Keratinocyte (primary cell): ENCODE data around the gene RMND5B. TPM values are rescaled to one million over a fixed set of nuclear protein-coding genes. Genes with fewer than 3 reads are reported as not detected.
A peak's percentile ranks its signal among the peaks of the same experiment; 100 is the strongest.
"Not testable (repeated sequence)": the region's sequence is repeated elsewhere in the genome, so short reads cannot be mapped to it uniquely, and the experiment has no call there.

ENCODE experiments used
- DNase-seq: peaks from one replicate; pipeline ENCODE4 v3.0.0-alpha.2; 2011; ENCODE audit warnings: low read depth, missing footprints, low spot score
- FAIRE-seq: peaks from 2 replicates; lab custom pipeline; 2011; peaks lifted over from hg19 to GRCh38; lab: Jason Lieb, UNC
- H2AFZ ChIP-seq: 2 replicates; pipeline ENCODE4 v1.6.0; 2012; ENCODE audit warnings: low read length, control low read depth, inconsistent platforms; ENCODE audit not compliant: control insufficient read depth
- H3K27ac ChIP-seq: 2 replicates; pipeline ENCODE4 v1.5.1; 2011; ENCODE audit warnings: low read length; ENCODE audit not compliant: control insufficient read depth, insufficient read depth
- H3K27me3 ChIP-seq: 3 replicates; pipeline ENCODE4 v1.6.0; 2011; ENCODE audit warnings: low read length; ENCODE audit not compliant: control insufficient read depth, insufficient read depth; ENCODE audit errors: extremely low read depth
- H3K36me3 ChIP-seq, 2 experiments: 2 replicates in 1 of 2; 3 replicates in 1 of 2; pipeline ENCODE4 v1.5.1; 2011; ENCODE audit warnings: low read length in 2 of 2, mild to moderate bottlenecking in 1 of 2; ENCODE audit not compliant: control insufficient read depth in 2 of 2, insufficient read depth in 2 of 2; ENCODE audit errors: extremely low read depth in 1 of 2
- H3K4me1 ChIP-seq: 3 replicates; pipeline ENCODE4 v1.5.1; 2011; ENCODE audit warnings: low read length; ENCODE audit not compliant: control insufficient read depth, insufficient read depth; ENCODE audit errors: extremely low read depth
- H3K4me2 ChIP-seq: 3 replicates; pipeline ENCODE4 v1.6.0; 2011; ENCODE audit warnings: low read depth, low read length; ENCODE audit not compliant: control insufficient read depth, insufficient read depth; ENCODE audit errors: extremely low read depth
- H3K4me3 ChIP-seq, 3 experiments: fragments of 200-600 bp in 1 of 3; sonication (generic) in 1 of 3; 2 replicates in 2 of 3; 3 replicates in 1 of 3; pipeline ENCODE4 v1.5.1; 2011 to 2016; ENCODE audit warnings: low read length in 3 of 3, mild to moderate bottlenecking in 3 of 3, control low read depth in 2 of 3, inconsistent platforms in 1 of 3, low read depth in 1 of 3, mixed read lengths in 1 of 3, mixed run types in 1 of 3, moderate library complexity in 1 of 3; ENCODE audit not compliant: control insufficient read depth in 2 of 3, insufficient read depth in 2 of 3; ENCODE audit errors: extremely low read depth in 1 of 3
- H3K79me2 ChIP-seq: 2 replicates; pipeline ENCODE4 v1.6.0; 2012; ENCODE audit warnings: low read length; ENCODE audit not compliant: control insufficient read depth, insufficient read depth
- H3K9ac ChIP-seq: 3 replicates; pipeline ENCODE4 v1.6.0; 2011; ENCODE audit warnings: low read length; ENCODE audit not compliant: control insufficient read depth, insufficient read depth; ENCODE audit errors: extremely low read depth
- H3K9me1 ChIP-seq: 3 replicates; pipeline ENCODE4 v1.6.0; 2011; ENCODE audit warnings: low read length; ENCODE audit not compliant: control insufficient read depth, insufficient read depth; ENCODE audit errors: extremely low read depth
- H3K9me3 ChIP-seq: 2 replicates; pipeline ENCODE4 v1.5.1; 2012; ENCODE audit warnings: low read depth, low read length; ENCODE audit not compliant: control insufficient read depth
- H4K20me1 ChIP-seq: 3 replicates; pipeline ENCODE4 v1.6.0; 2011; ENCODE audit warnings: low read length; ENCODE audit not compliant: control insufficient read depth, insufficient read depth; ENCODE audit errors: extremely low read depth
- CTCF ChIP-seq, 3 experiments: IDR thresholded peaks in 1 of 3; conservative IDR thresholded peaks in 1 of 3; optimal IDR thresholded peaks in 1 of 3; 2 replicates in 2 of 3; 3 replicates in 1 of 3; pipeline versions ENCODE3 to v1.5.1; 2011; ENCODE audit warnings: low read length in 3 of 3, mild to moderate bottlenecking in 3 of 3, moderate library complexity in 2 of 3, control low read depth in 1 of 3, inconsistent platforms in 1 of 3; ENCODE audit not compliant: insufficient read depth in 2 of 3; ENCODE audit errors: extremely low read depth in 1 of 3
- EZH2 ChIP-seq: IDR thresholded peaks from one replicate; pipeline ENCODE4 v1.6.1; 2012; ENCODE audit warnings: inconsistent platforms, mild to moderate bottlenecking, low read length, moderate library complexity
- dilution Hi-C: fragments of 300-500 bp; cut with MboI; formaldehyde crosslinking; loops from one replicate; pipeline ENCODE4 v1.7.0; 2020; ENCODE audit warnings: low sequenced_read_pairs; ENCODE audit not compliant: extremely low pct_ligation_motif_present
- polyA plus RNA-seq, 5 experiments: library from polyadenylated mRNA; depleted of rRNA in 3 of 5; stranded (reverse) in 3 of 5; stranded (forward) in 1 of 5; unstranded in 1 of 5; fragments of >200 nt; gene quantifications; 1 replicate in 1 of 5; 2 replicates in 3 of 5; 3 replicates in 1 of 5; pipeline versions ENCODE4 v1.2.1 to v1.2.3, GENCODE V29; 2011 to 2012; ENCODE audit warnings: missing spikeins in 2 of 5, low read depth in 1 of 5, low replicate concordance in 1 of 5

Gene RMND5B
- polyA plus RNA-seq, 1 donor (not counting 4 experiments of a cell fraction or from before 2014, with no cell fraction given) = 15.5 TPM

GRCh38 chr5:178129296-178129695 lies 1.5 kb upstream of the RMND5B start:
- dilution Hi-C loops = no loop called here
- Histone ChIP-seq H3K9me1 (no peaks in the 10 kb centered on the region), H2AFZ (no peak overlapping the region), H3K27me3 (no peaks in the 10 kb centered on the region), H3K27ac (no peak overlapping the region), H3K79me2 (peaks cover 9% of the 10 kb centered on the region), H3K4me3 (no peak overlapping the region), H3K4me2 (peak overlapping the region; percentile 32), H3K9me3 (no peaks in the 10 kb centered on the region), H3K4me1 (peaks cover 19% of the 10 kb centered on the region), H4K20me1 (no peaks in the 10 kb centered on the region), H3K36me3 (no peaks in the 10 kb centered on the region), H3K9ac (no peak overlapping the region)
- DNase-seq (no peak), FAIRE-seq (no peak)
- TF ChIP-seq CTCF (optimal IDR thresholded peaks at IDR 0.05 in 1 of 3, IDR thresholded peaks at IDR 0.05 in 1 of 3, conservative IDR thresholded peaks at IDR 0.05 in 1 of 3; ENCODE audit: extremely low read depth in 1 of 3, insufficient read depth in 2 of 3, low read length in 3 of 3) (no peak), EZH2 (no peak)

DNA sequence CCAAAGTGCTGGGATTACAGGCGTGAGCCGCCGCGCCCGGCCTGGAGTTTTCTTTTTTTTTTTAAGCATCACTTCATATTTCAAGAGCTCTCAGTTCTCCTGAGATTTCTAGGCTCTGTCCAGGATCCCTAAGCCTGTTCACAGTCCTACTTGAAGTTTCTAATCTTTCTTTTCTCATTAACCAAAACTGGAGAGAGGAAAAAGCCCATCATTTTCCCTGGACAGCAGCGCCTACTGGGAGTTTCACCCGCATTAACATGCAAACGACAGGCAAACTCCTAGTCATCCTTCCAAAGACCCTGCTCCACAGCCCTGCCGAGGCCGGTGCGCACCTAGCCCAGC lies 609 bp upstream of the RMND5B start:
- peak overlapping the region; percentile 56 for H2AFZ ChIP-seq
- H3K27me3 ChIP-seq, DNase-seq, H3K79me2 ChIP-seq, H3K36me3 ChIP-seq, H4K20me1 ChIP-seq, dilution Hi-C loops, FAIRE-seq, H3K9me3 ChIP-seq, H3K9me1 ChIP-seq: not testable (repeated sequence)
- peak overlapping the region; percentile 68 for H3K27ac ChIP-seq
- peak overlapping the region; percentile 79 for H3K9ac ChIP-seq
- peaks cover 16% of the 10 kb centered on the region for H3K4me1 ChIP-seq
- H3K4me2 ChIP-seq = peak overlapping the region; percentile 98
- peak overlapping the region; percentile 76 to 95 (median 80) for H3K4me3 ChIP-seq

DNA sequence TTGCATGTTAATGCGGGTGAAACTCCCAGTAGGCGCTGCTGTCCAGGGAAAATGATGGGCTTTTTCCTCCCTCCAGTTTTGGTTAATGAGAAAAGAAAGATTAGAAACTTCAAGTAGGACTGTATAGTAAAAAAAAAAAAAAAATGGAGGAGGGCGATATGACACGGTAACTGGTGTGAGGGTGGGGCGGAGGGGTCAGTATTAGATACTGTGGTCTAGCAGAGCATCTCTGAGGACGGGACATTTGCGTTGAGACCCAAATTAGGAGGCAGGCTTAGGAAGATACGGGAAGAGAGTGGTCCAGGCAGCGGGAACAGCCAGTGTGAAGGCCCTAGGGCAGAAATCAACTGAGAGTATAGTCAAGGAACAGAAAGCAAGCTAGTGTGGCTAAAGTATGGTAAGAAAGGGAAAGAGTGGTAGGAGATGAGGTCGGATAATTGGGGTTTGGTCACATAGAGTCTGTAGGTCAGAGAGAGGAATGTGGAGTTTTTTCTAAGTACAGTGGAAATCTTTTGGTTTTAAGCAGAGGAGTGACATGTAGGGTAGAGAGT lies 707 bp downstream of the RMND5B start:
- Histone ChIP-seq H3K4me3 (peak overlapping the region; percentile 76 to 95 (median 80)), H3K9ac (peak overlapping the region; percentile 79), H3K4me2 (peak overlapping the region; percentile 98), H3K36me3 (peaks cover 0 to 4% of the 10 kb centered on the region in 2 experiments), H3K4me1 (peaks cover 16% of the 10 kb centered on the region), H4K20me1 (no peaks in the 10 kb centered on the region), H3K9me1 (no peaks in the 10 kb centered on the region), H3K27ac (peak overlapping the region; percentile 58), H2AFZ (peak overlapping the region; percentile 59), H3K27me3 (no peaks in the 10 kb centered on the region), H3K79me2 (peaks cover 9% of the 10 kb centered on the region), H3K9me3 (no peaks in the 10 kb centered on the region)
- DNase-seq (no peak), FAIRE-seq (no peak)
- dilution Hi-C loops = no loop called here
- TF ChIP-seq CTCF (optimal IDR thresholded peaks at IDR 0.05 in 1 of 3, IDR thresholded peaks at IDR 0.05 in 1 of 3, conservative IDR thresholded peaks at IDR 0.05 in 1 of 3; ENCODE audit: extremely low read depth in 1 of 3, insufficient read depth in 2 of 3, low read length in 3 of 3) (no peak), EZH2 (no peak)
